ENCODE measurements around the gene SETD2.
A peak's percentile ranks its signal among the peaks of the same experiment; 100 is the strongest.

SETD2 gene

GRCh38 chr3:46986055-46986730, 177.7 kb downstream of the SETD2 start:
- DNase-seq (ENCODE audit: low read depth in 4 of 4, low spot score in 1 of 4): no peak

- no peak for DNase-seq (ENCODE audit: low read depth in 4 of 4, low spot score in 1 of 4)
These were observed 178.3 kb downstream of the SETD2 start for GRCh38 chr3:46985588-46985987.

- no peak for DNase-seq (ENCODE audit: low read depth in 4 of 4, low spot score in 1 of 4)
These were observed 179.1 kb downstream of the SETD2 start for GRCh38 chr3:46984591-46985459.

- DNase-seq (ENCODE audit: low read depth in 4 of 4, low spot score in 1 of 4): no peak
These were observed 181.4 kb downstream of the SETD2 start for GRCh38 chr3:46982546-46982945.

GRCh38 chr3:46981932-46982471, 181.9 kb downstream of the SETD2 start:
- no peak for DNase-seq (ENCODE audit: low read depth in 4 of 4, low spot score in 1 of 4)

- no peak for DNase-seq (ENCODE audit: low read depth in 4 of 4, low spot score in 1 of 4)
These were observed 183.9 kb downstream of the SETD2 start for GRCh38 chr3:46979958-46980497.

- DNase-seq (ENCODE audit: low read depth in 4 of 4, low spot score in 1 of 4): peak; percentile 89 to 97 (median 92)
These were observed 184.6 kb downstream of the SETD2 start, which contains the start of gene NBEAL2 for GRCh38 chr3:46978985-46979944. TSS of gene NBEAL2 (plus strand) at chr3:46979666. CDS start at chr3:46979862, 196 bp downstream.

GRCh38 chr3:46978381-46978780, 185.5 kb downstream of the SETD2 start:
- DNase-seq (ENCODE audit: low read depth in 4 of 4, low spot score in 1 of 4): no peak

GRCh38 chr3:46977811-46978195, 186.1 kb downstream of the SETD2 start:
- no peak for DNase-seq (ENCODE audit: low read depth in 4 of 4, low spot score in 1 of 4)

- peak; percentile 76 to 88 (median 82) for DNase-seq (ENCODE audit: low read depth in 4 of 4, low spot score in 1 of 4)
These were observed 187.4 kb downstream of the SETD2 start, which contains the start of gene CCDC12 for GRCh38 chr3:46976326-46977190. TSS of gene CCDC12 (minus strand) at chr3:46976745. CDS start at chr3:46976732, 13 bp downstream.

GRCh38 chr3:46974421-46975171, 189.3 kb downstream of the SETD2 start:
- DNase-seq (ENCODE audit: low read depth in 4 of 4, low spot score in 1 of 4): no peak

GRCh38 chr3:46972396-46972795, 191.5 kb downstream of the SETD2 start:
- DNase-seq (ENCODE audit: low read depth in 4 of 4, low spot score in 1 of 4): no peak

- DNase-seq (ENCODE audit: low read depth in 4 of 4, low spot score in 1 of 4): no peak
These were observed 192.2 kb downstream of the SETD2 start for GRCh38 chr3:46971742-46972141.

- no peak for DNase-seq (ENCODE audit: low read depth in 4 of 4, low spot score in 1 of 4)
These were observed 192.8 kb downstream of the SETD2 start for GRCh38 chr3:46971151-46971550.

GRCh38 chr3:46970391-46971091, 193.4 kb downstream of the SETD2 start:
- no peak for DNase-seq (ENCODE audit: low read depth in 4 of 4, low spot score in 1 of 4)

GRCh38 chr3:46968783-46969428, 195.0 kb downstream of the SETD2 start:
- DNase-seq (ENCODE audit: low read depth in 4 of 4, low spot score in 1 of 4): no peak

- no peak for DNase-seq (ENCODE audit: low read depth in 4 of 4, low spot score in 1 of 4)
These were observed 197.1 kb downstream of the SETD2 start for GRCh38 chr3:46966811-46967210.
